ENCODE data around the gene UBALD2. TPM values are rescaled to one million over a fixed set of nuclear protein-coding genes. Genes with fewer than 3 reads are reported as not detected.
"Not testable (repeated sequence)": the region's sequence is repeated elsewhere in the genome, so short reads cannot be mapped to it uniquely, and the experiment has no call there.

Gene UBALD2
- polyA plus RNA-seq, 2 of the 4 experiments (the other 2 are of a cell fraction) = 12.8 to 21.5 TPM

DNA sequence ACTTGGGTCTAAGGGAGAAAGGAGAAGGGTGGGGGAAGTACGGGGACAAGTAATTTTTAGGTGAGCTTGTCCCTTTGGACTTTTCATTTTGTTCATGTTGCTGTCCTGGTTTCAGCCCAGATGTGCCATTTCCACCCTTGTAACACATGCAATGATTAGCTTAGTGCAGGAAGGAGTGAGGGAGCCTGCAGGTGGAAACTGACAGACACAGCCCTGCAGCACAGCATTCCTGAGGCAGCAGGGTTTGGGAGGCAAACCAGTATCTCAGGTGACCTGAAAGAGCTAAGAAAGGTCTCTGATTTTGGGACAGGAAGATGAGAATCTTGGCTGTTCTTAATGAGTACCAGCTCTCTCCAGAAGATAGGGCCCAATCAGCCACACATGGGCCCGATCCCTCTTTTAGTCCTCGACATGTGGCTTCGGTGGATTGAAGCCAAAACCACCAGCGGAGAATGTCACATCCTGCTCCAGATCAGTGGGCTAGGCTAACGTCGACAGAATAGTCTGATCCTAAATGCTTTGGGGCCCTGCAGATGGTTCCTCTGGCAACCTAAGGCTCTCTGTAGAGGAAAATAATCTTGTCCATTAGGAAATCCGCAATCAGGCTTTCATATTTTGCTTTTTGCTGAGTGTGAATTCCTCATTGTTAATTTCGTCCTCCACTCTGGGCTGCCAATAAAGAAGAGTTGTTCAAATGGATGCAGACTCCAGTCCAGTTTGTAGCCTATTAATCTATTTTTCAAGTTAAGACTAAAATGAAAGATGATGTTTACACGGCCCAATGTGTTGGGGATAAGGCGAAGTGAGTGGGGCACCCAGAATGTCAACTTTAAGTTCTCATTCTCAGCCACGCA, 21.1 kb upstream of the UBALD2 start:
- peaks cover 11% of the 10 kb centered on the region for H3K4me1 ChIP-seq
- TF ChIP-seq, protein P1, sequence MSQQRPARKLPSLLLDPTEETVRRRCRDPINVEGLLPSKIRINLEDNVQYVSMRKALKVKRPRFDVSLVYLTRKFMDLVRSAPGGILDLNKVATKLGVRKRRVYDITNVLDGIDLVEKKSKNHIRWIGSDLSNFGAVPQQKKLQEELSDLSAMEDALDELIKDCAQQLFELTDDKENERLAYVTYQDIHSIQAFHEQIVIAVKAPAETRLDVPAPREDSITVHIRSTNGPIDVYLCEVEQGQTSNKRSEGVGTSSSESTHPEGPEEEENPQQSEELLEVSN (IDR thresholded peaks at IDR 0.05; ENCODE audit: borderline replicate concordance, low read depth) = no peak
- TF ChIP-seq ATOH8 (CRISPR knock-in tag; IDR thresholded peaks at IDR 0.05; ENCODE audit: low read depth) = no peak
- TF ChIP-seq EHF (CRISPR knock-in tag; IDR thresholded peaks at IDR 0.05) = no peak
- peak; percentile 11 for TF ChIP-seq MAFK (IDR thresholded peaks at IDR 0.05; ENCODE audit: partially characterized antibody)
- TF ChIP-seq HOXB13 (CRISPR knock-in tag; IDR thresholded peaks at IDR 0.05; ENCODE audit: low read depth) = no peak
- no peak for TF ChIP-seq KDM5A (IDR thresholded peaks at IDR 0.05)
- TF ChIP-seq SMC3 (IDR thresholded peaks at IDR 0.05) = no peak
- no peak for TF ChIP-seq CBX8 (IDR thresholded peaks at IDR 0.05)
- no peak for DNase-seq (ENCODE audit: low read depth in 1 of 2, low spot score in 1 of 2)
- FAIRE-seq = no peak
- ChIA-PET CTCF (interaction anchor here (0.9 to 14.6 kb wide), 8 partner anchors 10 to 123 kb away, joined by 3 to 164 read pairs (median 4); no protein-coding TSS in a partner anchor), POLR2A (no interaction called here)
- no peak for ATAC-seq
- no peak overlapping the region for H3K27ac ChIP-seq
- H3K4me2 ChIP-seq = no peak overlapping the region
- WGBS (ENCODE audit: missing lambda C conversion rate) = 81% methylated on average over 12 of the region's 12 CpGs
- H3K9me3 ChIP-seq = no peaks in the 10 kb centered on the region
- H3K4me3 ChIP-seq = no peak overlapping the region

DNA sequence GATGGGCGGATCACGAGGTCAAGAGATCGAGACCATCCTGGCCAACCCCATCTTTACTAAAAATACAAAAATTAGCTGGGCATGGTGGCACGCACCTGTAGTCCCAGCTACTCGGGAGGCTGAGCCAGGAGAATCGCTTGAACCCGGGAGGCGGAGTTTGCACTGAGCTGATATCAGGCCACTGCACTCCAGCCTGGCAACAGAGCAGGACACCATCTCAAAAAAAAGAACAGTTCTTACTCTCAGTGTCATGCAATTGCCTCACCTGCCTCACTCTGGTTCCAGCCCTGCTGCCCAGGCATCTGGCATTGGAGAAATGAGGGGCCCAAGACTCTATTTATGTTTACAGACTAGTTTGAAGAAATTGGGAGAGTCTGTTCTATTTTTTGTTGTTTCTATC, 20.4 kb upstream of the UBALD2 start:
- CTCF ChIA-PET = interaction anchor here (1.1 to 14.6 kb wide), 3 partner anchors 31 to 124 kb away, joined by 5 to 164 read pairs (median 6); no protein-coding TSS in a partner anchor
- H3K4me3 ChIP-seq; DNase-seq (ENCODE audit: low read depth in 1 of 2, low spot score in 1 of 2); POLR2A ChIA-PET; ATAC-seq; H3K9me3 ChIP-seq; H3K4me1 ChIP-seq; FAIRE-seq; H3K27ac ChIP-seq; H3K4me2 ChIP-seq: not testable (repeated sequence)
- 81% methylated on average over 8 of the region's 8 CpGs for WGBS (ENCODE audit: missing lambda C conversion rate)

DNA sequence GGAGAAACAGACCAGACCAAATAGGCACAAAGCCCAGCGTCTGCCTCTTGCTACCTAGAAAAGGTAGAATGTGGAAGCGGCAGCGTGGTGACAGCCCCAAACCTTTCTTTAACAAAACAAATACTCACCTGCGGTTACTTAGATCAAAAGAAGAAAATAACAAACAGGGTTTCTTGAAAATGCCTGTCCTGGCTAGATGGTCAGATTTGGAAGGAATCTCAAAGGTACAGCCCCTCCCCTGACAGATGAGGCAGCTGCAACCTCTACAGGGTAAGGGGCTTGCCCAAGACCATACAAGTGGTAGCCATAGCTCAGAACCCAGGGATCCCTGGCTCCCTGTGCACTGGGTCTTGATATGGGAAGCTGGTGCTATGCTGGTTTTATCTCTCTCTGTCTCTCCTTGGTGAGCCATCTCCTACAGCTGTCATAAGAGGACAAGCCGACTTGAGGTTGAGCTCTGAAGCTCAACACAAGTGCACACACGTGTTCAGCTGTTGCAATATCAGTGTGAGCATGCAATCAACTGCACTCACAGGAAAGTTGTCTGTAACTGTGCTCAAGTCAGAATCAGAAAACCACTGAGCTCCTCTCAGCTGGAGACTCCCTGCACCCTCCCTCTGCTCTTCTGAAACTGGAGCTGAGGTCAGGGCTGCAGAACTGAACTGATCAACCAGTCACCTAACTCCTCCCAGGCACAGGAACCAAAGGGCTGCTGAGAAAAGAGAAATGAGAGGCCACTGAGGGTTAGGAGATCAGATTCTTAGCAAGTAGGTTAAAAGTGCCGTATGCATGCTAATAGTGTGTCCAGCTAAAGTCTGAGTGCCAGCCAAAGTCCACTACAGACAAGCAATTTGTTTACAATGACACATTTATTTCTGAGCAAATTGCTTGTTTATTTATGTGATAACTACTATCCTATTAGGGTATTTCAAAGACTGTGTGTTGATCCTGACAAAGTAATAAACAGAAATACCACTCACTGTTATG, 18.8 kb upstream of the UBALD2 start:
- Histone ChIP-seq H3K9me3 (no peaks in the 10 kb centered on the region), H3K4me1 (peaks cover 6% of the 10 kb centered on the region), H3K27ac (no peak overlapping the region), H3K4me3 (no peak overlapping the region), H3K4me2 (no peak overlapping the region)
- POLR2A ChIA-PET = interaction anchor here (0.6 to 2.1 kb wide), 3 partner anchors 16 to 34 kb away, joined by 3 to 12 read pairs (median 4); partner anchors contain the start of gene UBALD2
- ATAC-seq = peak; percentile 34 to 62; a peak in 5 of 6 replicates
- CTCF ChIA-PET = interaction anchor here (0.6 to 14.6 kb wide), 14 partner anchors 12 to 471 kb away, joined by 3 to 164 read pairs (median 5); no protein-coding TSS in a partner anchor
- no peak for DNase-seq (ENCODE audit: low read depth in 1 of 2, low spot score in 1 of 2)
- TF ChIP-seq POLR2A (IDR thresholded peaks at IDR 0.05; ENCODE audit: low read length) (no peak), NR3C1 (IDR thresholded peaks at IDR 0.05) (no peak), HOXA7 (CRISPR knock-in tag; IDR thresholded peaks at IDR 0.05) (no peak), JUN (IDR thresholded peaks at IDR 0.05) (no peak), EHF (CRISPR knock-in tag; IDR thresholded peaks at IDR 0.05) (no peak), RCOR1 (IDR thresholded peaks at IDR 0.05; ENCODE audit: low read depth, low read length) (no peak), JUNB (IDR thresholded peaks at IDR 0.05) (no peak), BHLHE40 (IDR thresholded peaks at IDR 0.05; ENCODE audit: low read depth, low read length) (no peak), TFCP2L1 (CRISPR knock-in tag; IDR thresholded peaks at IDR 0.05) (no peak), NFE2L2 (conservative IDR thresholded peaks at IDR 0.05; ENCODE audit: low read length) (no peak), RARB (CRISPR knock-in tag; IDR thresholded peaks at IDR 0.05) (no peak), EHMT2 (IDR thresholded peaks at IDR 0.05; ENCODE audit: low read depth) (no peak)
- TF ChIP-seq, protein P1 (IDR thresholded peaks at IDR 0.05; ENCODE audit: borderline replicate concordance, low read depth) = no peak
- TF ChIP-seq, protein P2, sequence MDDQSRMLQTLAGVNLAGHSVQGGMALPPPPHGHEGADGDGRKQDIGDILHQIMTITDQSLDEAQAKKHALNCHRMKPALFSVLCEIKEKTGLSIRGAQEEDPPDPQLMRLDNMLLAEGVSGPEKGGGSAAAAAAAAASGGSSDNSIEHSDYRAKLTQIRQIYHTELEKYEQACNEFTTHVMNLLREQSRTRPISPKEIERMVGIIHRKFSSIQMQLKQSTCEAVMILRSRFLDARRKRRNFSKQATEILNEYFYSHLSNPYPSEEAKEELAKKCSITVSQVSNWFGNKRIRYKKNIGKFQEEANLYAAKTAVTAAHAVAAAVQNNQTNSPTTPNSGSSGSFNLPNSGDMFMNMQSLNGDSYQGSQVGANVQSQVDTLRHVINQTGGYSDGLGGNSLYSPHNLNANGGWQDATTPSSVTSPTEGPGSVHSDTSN (IDR thresholded peaks at IDR 0.05) = no peak
- 73% methylated on average over 7 of the region's 7 CpGs for WGBS (ENCODE audit: missing lambda C conversion rate)
- FAIRE-seq = no peak
